Measurements from ENCODE around the gene STAG3. TPM values are rescaled to one million over a fixed set of nuclear protein-coding genes. Genes with fewer than 3 reads are reported as not detected.

Gene STAG3
- polyA plus RNA-seq, 2 donors: 0.25 to 0.73 TPM

Other genes with a start within 250 kb of the STAG3 start
- not detected for gene GJC3, start 248.3 kb upstream of the STAG3 start, polyA plus RNA-seq
- 1 to 10 TPM; 1.6 to 2.0 TPM for gene AZGP1, start 201.9 kb upstream of the STAG3 start, polyA plus RNA-seq
- 10 to 100 TPM; 10.5 to 25.0 TPM for gene ZKSCAN1, start 162.3 kb upstream of the STAG3 start, polyA plus RNA-seq
- 1 to 10 TPM; 3.8 to 3.9 TPM for gene ZSCAN21, start 128.1 kb upstream of the STAG3 start, polyA plus RNA-seq
- gene ZNF3, start 96.2 kb upstream of the STAG3 start, polyA plus RNA-seq: 10 to 100 TPM; 10.4 to 14.6 TPM
- 100 to 1,000 TPM in 1 of 2 donors, 10 to 100 TPM in 1; 86.7 to 119 TPM for gene COPS6, start 88.9 kb upstream of the STAG3 start, polyA plus RNA-seq
- gene MCM7, start 76.5 kb upstream of the STAG3 start, polyA plus RNA-seq: 10 to 100 TPM; 46.4 to 66.8 TPM
- gene AP4M1, start 76.3 kb upstream of the STAG3 start, polyA plus RNA-seq: 10 to 100 TPM; 17.3 to 19.3 TPM
- gene TAF6, start 58.6 kb upstream of the STAG3 start, polyA plus RNA-seq: 10 to 100 TPM; 23.3 to 29.6 TPM
- 1 to 10 TPM; 5.5 to 5.8 TPM for gene CNPY4, start 58.3 kb upstream of the STAG3 start, polyA plus RNA-seq
- gene MBLAC1, start 51.0 kb upstream of the STAG3 start, polyA plus RNA-seq: 1 to 10 TPM; 2.7 to 3.7 TPM
- 100 to 1,000 TPM in 1 of 2 donors, 10 to 100 TPM in 1; 85.7 to 138 TPM for gene LAMTOR4, start 29.0 kb upstream of the STAG3 start, polyA plus RNA-seq
- gene TRAPPC14, start 19.2 kb upstream of the STAG3 start, polyA plus RNA-seq: 10 to 100 TPM; 18.5 to 27.2 TPM
- 1 to 10 TPM; 4.4 to 5.1 TPM for gene GAL3ST4, start 9.3 kb upstream of the STAG3 start, polyA plus RNA-seq
- gene GPC2, start 537 bp upstream of the STAG3 start, polyA plus RNA-seq: 1 to 10 TPM; 1.1 to 2.2 TPM
- gene PVRIG, start 42.0 kb downstream of the STAG3 start, polyA plus RNA-seq: under 1 TPM; 0.24 to 0.31 TPM
- under 1 TPM; 0.05 to 0.10 TPM for gene SPDYE3, start 129.8 kb downstream of the STAG3 start, polyA plus RNA-seq
- gene PILRB, start 180.2 kb downstream of the STAG3 start, polyA plus RNA-seq: 10 to 100 TPM; 22.9 to 79.2 TPM
- gene PILRA, start 195.6 kb downstream of the STAG3 start, polyA plus RNA-seq: 1 to 10 TPM in 1 of 2 donors, under 1 TPM in 1; 0.85 to 1.7 TPM

Data from esophagus (tissue), 2 donors.